ENCODE data around the gene LRIT3.
"Not testable (repeated sequence)": the region's sequence is repeated elsewhere in the genome, so short reads cannot be mapped to it uniquely, and the experiment has no call there.

The LRIT3 gene

GRCh38 chr4:109870061-109870460 is 22.2 kb downstream of the LRIT3 start:
- Histone ChIP-seq H3K27me3 (ENCODE audit: low read depth) (no peaks in the 10 kb centered on the region), H3K4me3 (no peak overlapping the region), H3K36me3 (replicated peaks) (no peaks in the 10 kb centered on the region), H3K4me1 (no peaks in the 10 kb centered on the region), H3K9me3 (no peaks in the 10 kb centered on the region)
- no peak for DNase-seq (ENCODE audit: low spot score in 2 of 2)
- in situ Hi-C loops (cut with MboI; ENCODE audit: low sequenced_read_pairs): no loop called here

- no peak for DNase-seq (ENCODE audit: low spot score in 2 of 2)
- Histone ChIP-seq H3K27me3 (ENCODE audit: low read depth) (no peaks in the 10 kb centered on the region), H3K36me3 (replicated peaks) (no peaks in the 10 kb centered on the region), H3K9me3 (no peaks in the 10 kb centered on the region), H3K4me3 (no peak overlapping the region), H3K4me1 (no peaks in the 10 kb centered on the region)
- in situ Hi-C loops (cut with MboI; ENCODE audit: low sequenced_read_pairs): no loop called here
Observed at GRCh38 chr4:109872065-109872464, 24.2 kb downstream of the LRIT3 start.

- Histone ChIP-seq H3K9me3 (no peaks in the 10 kb centered on the region), H3K27me3 (ENCODE audit: low read depth) (no peaks in the 10 kb centered on the region)
- in situ Hi-C loops (cut with MboI; ENCODE audit: low sequenced_read_pairs): no loop called here
Observed at GRCh38 chr4:109872950-109873656, 25.2 kb downstream of the LRIT3 start.

GRCh38 chr4:109873791-109874514 is 26.0 kb downstream of the LRIT3 start:
- no peaks in the 10 kb centered on the region for H3K9me3 ChIP-seq
- no peaks in the 10 kb centered on the region for H3K4me1 ChIP-seq
- in situ Hi-C loops (cut with MboI; ENCODE audit: low sequenced_read_pairs): no loop called here
- DNase-seq (ENCODE audit: low spot score in 2 of 2): no peak
- H3K36me3 ChIP-seq (replicated peaks): no peaks in the 10 kb centered on the region
- H3K27me3 ChIP-seq (ENCODE audit: low read depth): no peaks in the 10 kb centered on the region
- H3K4me3 ChIP-seq: no peak overlapping the region

More at GRCh38 chr4:109872950-109873656, 25.2 kb downstream of the LRIT3 start:
- H3K4me1 ChIP-seq: no peaks in the 10 kb centered on the region
- no peaks in the 10 kb centered on the region for H3K36me3 ChIP-seq (replicated peaks)
- no peak overlapping the region for H3K4me3 ChIP-seq
- no peak for DNase-seq (ENCODE audit: low spot score in 2 of 2)

- in situ Hi-C loops (cut with MboI; ENCODE audit: low sequenced_read_pairs): no loop called here
- H3K27me3 ChIP-seq (ENCODE audit: low read depth): no peaks in the 10 kb centered on the region
- no peaks in the 10 kb centered on the region for H3K4me1 ChIP-seq
- H3K9me3 ChIP-seq: no peaks in the 10 kb centered on the region
- no peak for DNase-seq (ENCODE audit: low spot score in 2 of 2)
- no peak overlapping the region for H3K4me3 ChIP-seq
- H3K36me3 ChIP-seq (replicated peaks): no peaks in the 10 kb centered on the region
Observed at GRCh38 chr4:109875106-109875505, 27.2 kb downstream of the LRIT3 start.

GRCh38 chr4:109875553-109875952 is 27.6 kb downstream of the LRIT3 start:
- H3K36me3 ChIP-seq (replicated peaks); H3K4me1 ChIP-seq; in situ Hi-C loops (cut with MboI; ENCODE audit: low sequenced_read_pairs); DNase-seq (ENCODE audit: low spot score in 2 of 2); H3K9me3 ChIP-seq; H3K27me3 ChIP-seq (ENCODE audit: low read depth); H3K4me3 ChIP-seq: not testable (repeated sequence)

- Histone ChIP-seq H3K4me1 (no peaks in the 10 kb centered on the region), H3K9me3 (no peaks in the 10 kb centered on the region), H3K27me3 (ENCODE audit: low read depth) (no peaks in the 10 kb centered on the region), H3K4me3 (no peak overlapping the region), H3K36me3 (replicated peaks) (no peaks in the 10 kb centered on the region)
- in situ Hi-C loops (cut with MboI; ENCODE audit: low sequenced_read_pairs): no loop called here
- DNase-seq (ENCODE audit: low spot score in 2 of 2): no peak
Observed at GRCh38 chr4:109876634-109877265, 28.8 kb downstream of the LRIT3 start.

- DNase-seq (ENCODE audit: low spot score in 2 of 2): no peak
- in situ Hi-C loops (cut with MboI; ENCODE audit: low sequenced_read_pairs): no loop called here
- no peaks in the 10 kb centered on the region for H3K36me3 ChIP-seq (replicated peaks)
- no peaks in the 10 kb centered on the region for H3K27me3 ChIP-seq (ENCODE audit: low read depth)
- no peaks in the 10 kb centered on the region for H3K9me3 ChIP-seq
- H3K4me3 ChIP-seq: no peak overlapping the region
- no peaks in the 10 kb centered on the region for H3K4me1 ChIP-seq
Observed at GRCh38 chr4:109877400-109877799, 29.5 kb downstream of the LRIT3 start.

GRCh38 chr4:109878355-109878754 is 30.4 kb downstream of the LRIT3 start:
- Histone ChIP-seq H3K36me3 (replicated peaks) (no peaks in the 10 kb centered on the region), H3K27me3 (ENCODE audit: low read depth) (no peaks in the 10 kb centered on the region), H3K4me1 (no peaks in the 10 kb centered on the region), H3K4me3 (no peak overlapping the region), H3K9me3 (no peaks in the 10 kb centered on the region)
- in situ Hi-C loops (cut with MboI; ENCODE audit: low sequenced_read_pairs): no loop called here
- no peak for DNase-seq (ENCODE audit: low spot score in 2 of 2)

GRCh38 chr4:109879081-109879480 is 31.2 kb downstream of the LRIT3 start:
- Histone ChIP-seq H3K36me3 (replicated peaks) (no peaks in the 10 kb centered on the region), H3K27me3 (ENCODE audit: low read depth) (no peaks in the 10 kb centered on the region), H3K4me1 (no peaks in the 10 kb centered on the region), H3K4me3 (no peak overlapping the region), H3K9me3 (no peaks in the 10 kb centered on the region)
- in situ Hi-C loops (cut with MboI; ENCODE audit: low sequenced_read_pairs): no loop called here
- DNase-seq (ENCODE audit: low spot score in 2 of 2): no peak

GRCh38 chr4:109879636-109880314 is 31.9 kb downstream of the LRIT3 start:
- Histone ChIP-seq H3K4me1 (no peaks in the 10 kb centered on the region), H3K36me3 (replicated peaks) (no peaks in the 10 kb centered on the region), H3K27me3 (ENCODE audit: low read depth) (no peaks in the 10 kb centered on the region), H3K4me3 (no peak overlapping the region), H3K9me3 (no peaks in the 10 kb centered on the region)
- no peak for DNase-seq (ENCODE audit: low spot score in 2 of 2)
- in situ Hi-C loops (cut with MboI; ENCODE audit: low sequenced_read_pairs): no loop called here

GRCh38 chr4:109886303-109886702 is 38.4 kb downstream of the LRIT3 start:
- no peaks in the 10 kb centered on the region for H3K36me3 ChIP-seq (replicated peaks)
- no peak for DNase-seq (ENCODE audit: low spot score in 2 of 2)
- H3K4me3 ChIP-seq: no peak overlapping the region
- no peaks in the 10 kb centered on the region for H3K9me3 ChIP-seq
- H3K27me3 ChIP-seq (ENCODE audit: low read depth): no peaks in the 10 kb centered on the region
- H3K4me1 ChIP-seq: no peaks in the 10 kb centered on the region
- in situ Hi-C loops (cut with MboI; ENCODE audit: low sequenced_read_pairs): no loop called here

- Histone ChIP-seq H3K4me3 (no peak overlapping the region), H3K27me3 (ENCODE audit: low read depth) (no peaks in the 10 kb centered on the region), H3K9me3 (no peaks in the 10 kb centered on the region), H3K36me3 (replicated peaks) (no peaks in the 10 kb centered on the region), H3K4me1 (no peaks in the 10 kb centered on the region)
- DNase-seq (ENCODE audit: low spot score in 2 of 2): no peak
- in situ Hi-C loops (cut with MboI; ENCODE audit: low sequenced_read_pairs): no loop called here
Observed at GRCh38 chr4:109887071-109887470, 39.2 kb downstream of the LRIT3 start.

GRCh38 chr4:109890076-109890475 is 42.2 kb downstream of the LRIT3 start:
- Histone ChIP-seq H3K36me3 (replicated peaks) (no peaks in the 10 kb centered on the region), H3K4me1 (no peaks in the 10 kb centered on the region), H3K4me3 (no peak overlapping the region), H3K9me3 (no peaks in the 10 kb centered on the region), H3K27me3 (ENCODE audit: low read depth) (no peaks in the 10 kb centered on the region)
- no peak for DNase-seq (ENCODE audit: low spot score in 2 of 2)
- in situ Hi-C loops (cut with MboI; ENCODE audit: low sequenced_read_pairs): no loop called here
